Measurements from ENCODE around the gene STK32C.

DNA sequence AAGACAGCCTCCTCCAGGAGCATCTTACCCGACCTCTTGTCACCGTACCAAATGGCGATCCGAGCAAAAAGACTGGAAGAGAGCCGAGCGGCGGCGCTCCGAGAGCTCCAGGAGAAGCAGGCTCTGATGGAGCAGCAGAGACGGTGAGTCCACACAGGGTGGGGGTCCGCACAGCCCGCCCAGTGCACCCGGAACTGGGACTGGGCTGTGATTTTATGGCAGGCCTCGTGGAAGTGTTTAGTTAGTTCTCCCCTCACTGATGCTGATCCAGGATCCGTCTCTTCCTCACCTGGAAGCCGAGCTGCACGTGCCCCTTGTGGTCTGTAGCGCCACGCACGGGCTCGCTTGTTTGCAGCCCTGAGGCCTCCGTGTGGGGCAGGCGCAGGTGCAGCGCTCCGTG lies 43.9 kb upstream of the STK32C start:
- TF ChIP-seq, protein P1, sequence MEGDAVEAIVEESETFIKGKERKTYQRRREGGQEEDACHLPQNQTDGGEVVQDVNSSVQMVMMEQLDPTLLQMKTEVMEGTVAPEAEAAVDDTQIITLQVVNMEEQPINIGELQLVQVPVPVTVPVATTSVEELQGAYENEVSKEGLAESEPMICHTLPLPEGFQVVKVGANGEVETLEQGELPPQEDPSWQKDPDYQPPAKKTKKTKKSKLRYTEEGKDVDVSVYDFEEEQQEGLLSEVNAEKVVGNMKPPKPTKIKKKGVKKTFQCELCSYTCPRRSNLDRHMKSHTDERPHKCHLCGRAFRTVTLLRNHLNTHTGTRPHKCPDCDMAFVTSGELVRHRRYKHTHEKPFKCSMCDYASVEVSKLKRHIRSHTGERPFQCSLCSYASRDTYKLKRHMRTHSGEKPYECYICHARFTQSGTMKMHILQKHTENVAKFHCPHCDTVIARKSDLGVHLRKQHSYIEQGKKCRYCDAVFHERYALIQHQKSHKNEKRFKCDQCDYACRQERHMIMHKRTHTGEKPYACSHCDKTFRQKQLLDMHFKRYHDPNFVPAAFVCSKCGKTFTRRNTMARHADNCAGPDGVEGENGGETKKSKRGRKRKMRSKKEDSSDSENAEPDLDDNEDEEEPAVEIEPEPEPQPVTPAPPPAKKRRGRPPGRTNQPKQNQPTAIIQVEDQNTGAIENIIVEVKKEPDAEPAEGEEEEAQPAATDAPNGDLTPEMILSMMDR (IDR thresholded peaks at IDR 0.05), result no peak
- TF ChIP-seq POLR2A (IDR thresholded peaks at IDR 0.05), result no peak

Measured in testis (tissue), 2 donors.